H9 (cell line): ENCODE measurements around the gene FANCC. TPM values are rescaled to one million over a fixed set of nuclear protein-coding genes. Genes with fewer than 3 reads are reported as not detected.

ENCODE experiments used
- DNase-seq: peaks from one replicate; pipeline ENCODE4 v3.0.0-alpha.2; 2017
- H2AFZ ChIP-seq: one replicate; pipeline ENCODE4 v1.6.1; 2013; ENCODE audit warnings: mild to moderate bottlenecking, low read length, control low read depth, moderate library complexity
- H2AK5ac ChIP-seq: 2 replicates; pipeline ENCODE4 v1.6.1; 2013; ENCODE audit warnings: low read length, control low read depth, mixed read lengths; ENCODE audit not compliant: insufficient read length
- H2BK120ac ChIP-seq: one replicate; pipeline ENCODE4 v1.6.1; 2013; ENCODE audit warnings: low read depth, mild to moderate bottlenecking, low read length, control low read depth, inconsistent platforms; ENCODE audit not compliant: poor library complexity, severe bottlenecking
- H2BK12ac ChIP-seq: 2 replicates; pipeline ENCODE4 v1.6.1; 2013; ENCODE audit warnings: low read length, control low read depth, mixed read lengths, low read depth; ENCODE audit not compliant: insufficient read length
- H2BK15ac ChIP-seq: 2 replicates; pipeline ENCODE4 v1.6.1; 2013; ENCODE audit warnings: low read depth, low read length, control low read depth
- H2BK20ac ChIP-seq: one replicate; pipeline ENCODE4 v1.6.1; 2013; ENCODE audit warnings: low read depth, mild to moderate bottlenecking, low read length, control low read depth, inconsistent platforms; ENCODE audit not compliant: poor library complexity, severe bottlenecking
- H2BK5ac ChIP-seq: 2 replicates; pipeline ENCODE4 v1.6.1; 2013; ENCODE audit warnings: low read length, control low read depth, mixed read lengths; ENCODE audit not compliant: insufficient read length
- H3K14ac ChIP-seq: 2 replicates; pipeline ENCODE4 v1.6.1; 2013; ENCODE audit warnings: low read length, control low read depth; ENCODE audit not compliant: insufficient read depth
- H3K18ac ChIP-seq: 2 replicates; pipeline ENCODE4 v1.6.1; 2013; ENCODE audit warnings: low read depth, mild to moderate bottlenecking, mixed read lengths, low read length, control low read depth; ENCODE audit not compliant: insufficient read length
- H3K23ac ChIP-seq: 2 replicates; pipeline ENCODE4 v1.6.1; 2013; ENCODE audit warnings: low read length, control low read depth, mixed read lengths, low read depth; ENCODE audit not compliant: insufficient read length
- H3K23me2 ChIP-seq: 2 replicates; pipeline ENCODE4 v1.6.1; 2013; ENCODE audit warnings: low read depth, mild to moderate bottlenecking, mixed read lengths, low read length, control low read depth; ENCODE audit not compliant: insufficient read length, poor library complexity, severe bottlenecking
- H3K27ac ChIP-seq: 2 replicates; pipeline ENCODE4 v1.5.1; 2013; ENCODE audit warnings: low read length, control low read depth, mixed read lengths, low read depth; ENCODE audit not compliant: insufficient read length
- H3K27me3 ChIP-seq: 2 replicates; pipeline ENCODE4 v1.6.1; 2013; ENCODE audit warnings: low read length, control low read depth, inconsistent platforms; ENCODE audit not compliant: insufficient read depth
- H3K4ac ChIP-seq: 2 replicates; pipeline ENCODE4 v1.6.1; 2013; ENCODE audit warnings: low read depth, mild to moderate bottlenecking, control low read depth, inconsistent platforms, low read length, moderate library complexity
- H3K4me1 ChIP-seq: 2 replicates; pipeline ENCODE4 v1.6.1; 2013; ENCODE audit warnings: low read length, control low read depth, inconsistent platforms; ENCODE audit not compliant: insufficient read depth
- H3K4me2 ChIP-seq: 2 replicates; pipeline ENCODE4 v1.6.1; 2013; ENCODE audit warnings: low read length, control low read depth, mixed read lengths; ENCODE audit not compliant: insufficient read length, insufficient read depth
- H3K56ac ChIP-seq: 2 replicates; pipeline ENCODE4 v1.6.1; 2013; ENCODE audit warnings: low read depth, mild to moderate bottlenecking, mixed read lengths, low read length, control low read depth; ENCODE audit not compliant: insufficient read length
- H3K79me1 ChIP-seq: 2 replicates; pipeline ENCODE4 v1.6.1; 2013; ENCODE audit warnings: low read depth, mild to moderate bottlenecking, moderate library complexity, low read length, control low read depth, inconsistent platforms; ENCODE audit not compliant: insufficient read depth, poor library complexity, severe bottlenecking
- H3K79me2 ChIP-seq: 2 replicates; pipeline ENCODE4 v1.6.1; 2013; ENCODE audit warnings: low read length, control low read depth, inconsistent platforms; ENCODE audit not compliant: insufficient read depth
- H3K9ac ChIP-seq: 2 replicates; pipeline ENCODE4 v1.6.1; 2013; ENCODE audit warnings: low read length, control low read depth, mixed read lengths; ENCODE audit not compliant: insufficient read length; ENCODE audit errors: extremely low read depth
- H3K9me3 ChIP-seq: one replicate; pipeline ENCODE4 v1.6.1; 2013; ENCODE audit warnings: low read depth, low read length, inconsistent platforms; ENCODE audit not compliant: control insufficient read depth
- H3T11ph ChIP-seq: one replicate; pipeline ENCODE4 v1.6.1; 2013; ENCODE audit warnings: mild to moderate bottlenecking, low read length, control low read depth, inconsistent platforms
- H4K20me1 ChIP-seq: one replicate; pipeline ENCODE4 v1.6.1; 2013; ENCODE audit not compliant: control insufficient read depth, insufficient read length, insufficient read depth
- H4K5ac ChIP-seq: 2 replicates; pipeline ENCODE4 v1.6.1; 2013; ENCODE audit warnings: low read depth, mild to moderate bottlenecking, mixed read lengths, low read length, control low read depth; ENCODE audit not compliant: insufficient read length
- H4K8ac ChIP-seq: replicated peaks from 2 replicates; pipeline ENCODE4 v1.6.1; 2013; ENCODE audit warnings: low read length, control low read depth, mixed read lengths, low read depth; ENCODE audit not compliant: insufficient read length
- H4K91ac ChIP-seq: 2 replicates; pipeline ENCODE4 v1.6.1; 2013; ENCODE audit warnings: low read depth, mild to moderate bottlenecking, moderate library complexity, mixed read lengths, low read length, control low read depth; ENCODE audit not compliant: insufficient read length
- H3K27ac Mint-ChIP-seq, 3 experiments: 2 replicates in 2 of 3; 3 replicates in 1 of 3; pipeline ENCODE4 v1.8.0; 2020 to 2021; ENCODE audit warnings: mixed read lengths in 3 of 3, mild to moderate bottlenecking in 1 of 3, moderate library complexity in 1 of 3
- H3K27me3 Mint-ChIP-seq: 2 replicates; pipeline ENCODE4 v1.8.0; 2021; ENCODE audit warnings: low read depth, mild to moderate bottlenecking, moderate library complexity, mixed read lengths
- H3K36me3 Mint-ChIP-seq, 3 experiments: 2 replicates in 2 of 3; 3 replicates in 1 of 3; pipeline ENCODE4 v1.8.0; 2020 to 2021; ENCODE audit warnings: low read depth in 3 of 3, mixed read lengths in 3 of 3; ENCODE audit not compliant: insufficient read depth in 1 of 3
- H3K4me1 Mint-ChIP-seq, 2 experiments: 2 replicates each; pipeline ENCODE4 v1.8.0; 2020; ENCODE audit warnings: mixed read lengths in 2 of 2
- H3K4me3 Mint-ChIP-seq, 2 experiments: 2 replicates in 1 of 2; 3 replicates in 1 of 2; pipeline ENCODE4 v1.8.0; 2020 to 2021; ENCODE audit warnings: mild to moderate bottlenecking in 2 of 2, mixed read lengths in 2 of 2, moderate library complexity in 1 of 2
- H3K9me3 Mint-ChIP-seq, 2 experiments: 2 replicates in 1 of 2; 3 replicates in 1 of 2; pipeline ENCODE4 v1.8.0; 2020; ENCODE audit warnings: mild to moderate bottlenecking in 2 of 2, mixed read lengths in 2 of 2, moderate library complexity in 1 of 2
- WGBS: extraction: QIAGEN DNeasy Blood & Tissue Kit; methylation state at CpG from one replicate; pipeline ENCODE4 v1.1.7; 2013; ENCODE audit warnings: missing lambda C conversion rate, low lambda C conversion rate, mixed read lengths; ENCODE audit not compliant: insufficient read length; ENCODE audit errors: extremely low coverage; 5-methylcytosine and 5-hydroxymethylcytosine counted together
- total RNA-seq: library from RNA; stranded (reverse); gene quantifications from 2 replicates; pipeline ENCODE4 v1.2.1, GENCODE V29; 2021
- TF ChIP-seq, protein P1 (sequence below): fragments of 200-600 bp; sonication (generic); conservative IDR thresholded peaks from 3 replicates; pipeline ENCODE4 v1.8.0; 2021; ENCODE audit warnings: antibody characterized with exemption, mild to moderate bottlenecking

The FANCC gene
- total RNA-seq, 1 experiment from 2014 or later = 14.6 TPM

DNA sequence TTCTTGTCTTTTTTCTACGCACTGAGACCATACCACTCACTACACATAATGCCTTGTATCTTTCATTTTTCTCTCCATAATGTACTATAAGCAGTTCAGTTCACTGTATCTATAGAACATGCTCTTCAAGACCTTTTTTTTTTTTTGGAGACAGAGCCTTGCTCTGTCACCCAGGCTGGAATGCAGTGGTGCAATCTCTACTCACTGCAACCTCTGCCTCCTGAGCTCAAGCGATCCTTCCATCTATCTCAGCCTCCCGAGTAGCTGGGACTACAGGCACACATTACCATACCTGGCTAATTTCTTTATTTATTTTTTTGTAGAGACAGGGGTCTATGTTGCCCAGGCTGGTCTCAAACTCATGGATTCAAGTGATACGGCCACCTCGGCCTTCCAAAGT lies 208.7 kb downstream of the FANCC start:
- Histone ChIP-seq H3K79me1 (no peaks in the 10 kb centered on the region), H4K20me1 (no peaks in the 10 kb centered on the region), H3K9ac (no peak overlapping the region), H3K4ac (no peak overlapping the region), H3K18ac (no peak overlapping the region), H4K91ac (no peak overlapping the region), H3K56ac (no peak overlapping the region), H4K5ac (no peak overlapping the region), H3K4me2 (no peak overlapping the region), H2AFZ (no peak overlapping the region), H3K79me2 (no peaks in the 10 kb centered on the region), H3K14ac (no peak overlapping the region), H2AK5ac (no peak overlapping the region), H3K27me3 (no peaks in the 10 kb centered on the region), H2BK5ac (no peak overlapping the region), H2BK120ac (no peak overlapping the region), H2BK12ac (no peak overlapping the region), H3K9me3 (no peaks in the 10 kb centered on the region), H4K8ac (no peak overlapping the region), H2BK20ac (no peak overlapping the region), H2BK15ac (no peak overlapping the region), H3T11ph (no peak overlapping the region), H3K23me2 (no peaks in the 10 kb centered on the region), H3K27ac (no peak overlapping the region), H3K23ac (no peak overlapping the region), H3K4me1 (no peaks in the 10 kb centered on the region)
- H3K9me3 Mint-ChIP-seq = no peaks in the 10 kb centered on the region
- H3K27ac Mint-ChIP-seq = no peak overlapping the region
- TF ChIP-seq, protein P1, sequence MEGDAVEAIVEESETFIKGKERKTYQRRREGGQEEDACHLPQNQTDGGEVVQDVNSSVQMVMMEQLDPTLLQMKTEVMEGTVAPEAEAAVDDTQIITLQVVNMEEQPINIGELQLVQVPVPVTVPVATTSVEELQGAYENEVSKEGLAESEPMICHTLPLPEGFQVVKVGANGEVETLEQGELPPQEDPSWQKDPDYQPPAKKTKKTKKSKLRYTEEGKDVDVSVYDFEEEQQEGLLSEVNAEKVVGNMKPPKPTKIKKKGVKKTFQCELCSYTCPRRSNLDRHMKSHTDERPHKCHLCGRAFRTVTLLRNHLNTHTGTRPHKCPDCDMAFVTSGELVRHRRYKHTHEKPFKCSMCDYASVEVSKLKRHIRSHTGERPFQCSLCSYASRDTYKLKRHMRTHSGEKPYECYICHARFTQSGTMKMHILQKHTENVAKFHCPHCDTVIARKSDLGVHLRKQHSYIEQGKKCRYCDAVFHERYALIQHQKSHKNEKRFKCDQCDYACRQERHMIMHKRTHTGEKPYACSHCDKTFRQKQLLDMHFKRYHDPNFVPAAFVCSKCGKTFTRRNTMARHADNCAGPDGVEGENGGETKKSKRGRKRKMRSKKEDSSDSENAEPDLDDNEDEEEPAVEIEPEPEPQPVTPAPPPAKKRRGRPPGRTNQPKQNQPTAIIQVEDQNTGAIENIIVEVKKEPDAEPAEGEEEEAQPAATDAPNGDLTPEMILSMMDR = no peak
- DNase-seq = no peak
- peaks cover under 1 to 2% of the 10 kb centered on the region in 2 experiments; a peak in 2 of 4 replicates for H3K4me1 Mint-ChIP-seq
- no peaks in the 10 kb centered on the region for H3K27me3 Mint-ChIP-seq
- WGBS = no CpG with 5 or more reads among the region's 5 CpGs
- H3K36me3 Mint-ChIP-seq = peaks cover 0 to 7% (median 2%) of the 10 kb centered on the region in 3 experiments; a peak in 3 of 7 replicates
- H3K4me3 Mint-ChIP-seq = no peak overlapping the region
